Esophagus muscularis mucosa (tissue), 4 donors: ENCODE measurements around the gene MEF2D. TPM values are rescaled to one million over a fixed set of nuclear protein-coding genes. Genes with fewer than 3 reads are reported as not detected.

Source experiments
- DNase-seq: peaks from one replicate; pipeline ENCODE4 v3.0.0-alpha.2; 2017; ENCODE audit errors: extremely low spot score
- H3K27ac ChIP-seq, 4 donors: fragments of 200-600 bp; sonication (generic); replicated peaks in 1 of 4; 1 replicate in 3 of 4; 2 replicates in 1 of 4; pipeline ENCODE4 v1.5.1; 2016 to 2019; ENCODE audit warnings: mild to moderate bottlenecking in 1 of 4
- H3K27me3 ChIP-seq, 4 donors: fragments of 200-600 bp; sonication (generic); one replicate each; pipeline versions ENCODE4 v1.5.1 to v1.6.0; 2016 to 2019
- H3K36me3 ChIP-seq, 4 donors: fragments of 200-600 bp; sonication (generic); one replicate each; pipeline ENCODE4 v1.5.1; 2016 to 2019
- H3K4me1 ChIP-seq, 4 donors: fragments of 200-600 bp; sonication (generic); one replicate each; pipeline ENCODE4 v1.5.1; 2016 to 2019
- H3K4me3 ChIP-seq, 4 donors: fragments of 200-600 bp; sonication (generic); 1 replicate in 2 of 4; 2 replicates in 2 of 4; pipeline ENCODE4 v1.5.1; 2016 to 2019; ENCODE audit warnings: mild to moderate bottlenecking in 4 of 4, moderate library complexity in 1 of 4
- H3K9me3 ChIP-seq, 4 donors: fragments of 200-600 bp; sonication (generic); 1 replicate in 3 of 4; 2 replicates in 1 of 4; pipeline ENCODE4 v1.5.1; 2016 to 2019
- CTCF ChIP-seq, 3 experiments: fragments of 200-600 bp in 2 of 3; fragments of 450-650 bp in 1 of 3; sonication (generic) in 2 of 3; IDR thresholded peaks; one replicate each; pipeline ENCODE4 v1.5.1; 2017 to 2019; ENCODE audit warnings: antibody characterized with exemption in 3 of 3, mild to moderate bottlenecking in 2 of 3, moderate library complexity in 1 of 3
- EP300 ChIP-seq: sonication (generic); formaldehyde crosslinking; IDR thresholded peaks from one replicate; pipeline ENCODE4 v1.6.1; 2017; ENCODE audit warnings: antibody characterized with exemption
- POLR2A ChIP-seq: fragments of 450-650 bp; IDR thresholded peaks from one replicate; pipeline ENCODE4 v1.6.1; 2017; ENCODE audit warnings: antibody characterized with exemption, moderate library complexity, mild to moderate bottlenecking, low read depth
- POLR2AphosphoS5 ChIP-seq, 2 donors: sonication (generic); formaldehyde crosslinking; IDR thresholded peaks; one replicate each; pipeline ENCODE4 v1.6.1; 2017; ENCODE audit warnings: antibody characterized with exemption in 2 of 2
- WGBS: methylation state at CpG from one replicate; pipeline ENCODE4 v1.1.5; 2018; 5-methylcytosine and 5-hydroxymethylcytosine counted together
- intact Hi-C: fragments of 100-400 bp; cut with DNase I; formaldehyde crosslinking; loops from one replicate; pipeline ENCODE4 v1.15.1; 2023
- total RNA-seq, 4 donors: library from RNA; depleted of rRNA; stranded (reverse); fragments of >200 nt; gene quantifications; one replicate each; pipeline versions ENCODE4 v1.1.0 to v1.2.1, GENCODE V29; 2016

Gene MEF2D
- total RNA-seq, 4 donors from 2014 or later = 78.0 to 138 (median 115) TPM

DNA sequence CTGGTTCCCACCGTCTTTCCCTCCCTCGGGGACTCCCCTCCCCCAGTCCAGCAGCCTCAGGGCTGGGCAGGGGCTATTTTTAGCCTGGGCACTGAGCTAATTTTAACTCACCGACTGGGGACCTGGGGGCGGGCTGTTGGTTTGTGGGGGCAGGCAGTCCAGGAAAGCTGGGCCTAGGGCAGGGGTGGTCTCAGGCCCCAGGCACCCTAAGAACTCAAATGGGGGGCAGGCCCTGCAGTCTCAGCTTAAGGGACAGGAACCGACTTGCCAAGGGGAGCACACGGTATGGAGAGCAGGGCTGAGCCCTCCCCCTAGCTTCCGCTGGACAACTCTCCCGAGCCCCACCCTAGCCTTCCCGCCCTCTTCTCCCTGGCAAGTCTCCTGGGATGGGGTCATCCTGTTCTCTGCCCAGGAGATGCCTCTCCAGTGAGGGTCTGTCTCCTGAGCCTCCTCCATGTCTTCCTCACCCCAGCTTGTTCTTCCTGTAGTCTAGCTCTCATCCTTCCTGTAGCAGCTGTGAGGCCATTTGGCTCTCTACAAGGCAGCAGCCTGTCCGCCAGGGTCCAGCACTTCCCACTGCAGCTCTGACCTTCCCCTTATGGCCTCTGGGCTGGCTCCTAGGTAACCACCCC lies 10.1 kb downstream of the MEF2D start:
- peaks cover 0 to 26% (median 7%) of the 10 kb centered on the region in 4 donors for H3K36me3 ChIP-seq

DNA sequence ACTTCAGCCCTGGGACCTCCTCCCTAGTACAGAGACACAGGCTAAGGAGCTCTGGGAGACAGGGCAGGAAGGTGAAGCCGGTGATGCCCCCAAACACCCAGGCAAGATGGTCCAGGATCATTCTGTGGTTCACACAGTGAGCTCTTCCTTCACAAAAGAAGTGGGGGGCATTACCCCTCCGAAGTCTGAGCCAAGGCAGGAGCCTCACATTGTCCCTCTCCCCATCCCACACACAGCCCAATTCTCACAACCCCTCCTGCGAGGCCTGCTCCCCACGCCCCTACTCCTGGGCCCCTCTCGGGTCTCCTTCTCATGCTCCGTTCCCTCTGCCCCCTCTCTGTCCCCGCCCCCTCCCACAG lies 10.7 kb downstream of the MEF2D start:
- DNase-seq = no peak
- no peaks in the 10 kb centered on the region for H3K27me3 ChIP-seq
- peaks cover 0 to 24% (median 6%) of the 10 kb centered on the region in 4 donors for H3K36me3 ChIP-seq
- peaks cover 95 to 100% (median 100%) of the 10 kb centered on the region in 4 donors for H3K4me1 ChIP-seq
- H3K4me3 ChIP-seq = peak overlapping the region; percentile 30 to 42 (median 40)
- TF ChIP-seq CTCF (IDR thresholded peaks at IDR 0.05) (no peak), EP300 (no peak), POLR2AphosphoS5 (IDR thresholded peaks at IDR 0.05) (no peak), POLR2A (no peak)
- H3K9me3 ChIP-seq = no peaks in the 10 kb centered on the region
- intact Hi-C loops = loop anchor here (10.0 kb wide), 1 partner anchor 105 kb away; the partner anchor contains the start of gene NAXE
- WGBS = 20% methylated on average over 5 of the region's 7 CpGs
- peak overlapping the region; percentile 98 to 100 (median 99) for H3K27ac ChIP-seq

More for the DNA sequence above, 10.1 kb downstream of the MEF2D start:
- Histone ChIP-seq H3K27me3 (no peaks in the 10 kb centered on the region), H3K27ac (peak overlapping the region; percentile 98 to 100 (median 99)), H3K9me3 (no peaks in the 10 kb centered on the region), H3K4me3 (peak overlapping the region; percentile 30 to 42 (median 40)), H3K4me1 (peaks cover 95 to 100% (median 100%) of the 10 kb centered on the region in 4 donors)
- TF ChIP-seq POLR2AphosphoS5 (IDR thresholded peaks at IDR 0.05) (peak; percentile 18 to 58), EP300 (no peak), CTCF (IDR thresholded peaks at IDR 0.05) (peak; percentile 17 to 25 (median 20)), POLR2A (no peak)
- intact Hi-C loops = no loop called here
- 6% methylated on average over 4 of the region's 10 CpGs for WGBS
- DNase-seq = no peak

DNA sequence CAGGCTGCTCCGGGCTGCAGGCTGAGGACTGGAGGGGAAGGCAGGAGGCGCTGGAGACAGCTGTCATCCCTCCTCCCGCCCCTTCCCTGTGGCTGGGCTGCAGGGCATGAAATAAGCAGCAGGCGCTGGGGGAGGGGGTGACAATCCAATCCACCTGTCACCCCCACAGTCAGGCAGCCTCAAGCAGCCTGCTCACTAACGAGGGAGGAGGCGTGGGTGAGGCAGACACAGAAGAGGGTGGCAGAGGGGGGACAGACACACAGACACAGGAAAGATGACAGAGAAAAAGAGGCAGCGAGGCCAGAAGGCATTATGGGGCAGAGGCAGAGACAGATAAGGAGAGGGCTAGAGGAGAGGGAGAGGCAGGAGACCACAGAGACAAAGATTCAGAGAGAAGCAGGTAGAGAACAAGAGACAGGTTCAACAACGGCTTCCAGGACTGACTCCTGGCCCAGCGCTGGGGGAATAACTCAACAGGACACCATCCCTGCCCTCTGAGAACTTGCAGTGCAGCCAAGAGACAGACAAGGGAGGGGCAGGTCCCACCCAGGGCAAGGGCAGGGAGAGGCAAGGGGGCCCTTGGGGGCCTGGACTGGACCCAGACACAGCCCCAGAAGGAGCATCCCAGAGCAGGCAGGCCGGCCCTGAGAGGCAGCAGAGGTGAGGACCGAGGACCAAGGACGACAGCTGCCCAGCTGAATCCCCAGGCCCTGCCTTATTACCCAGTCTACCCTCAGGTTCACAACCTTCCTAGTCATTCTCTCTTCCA lies 11.2 kb downstream of the MEF2D start:
- no peaks in the 10 kb centered on the region for H3K9me3 ChIP-seq
- 10% methylated on average over 12 of the region's 12 CpGs for WGBS
- peak overlapping the region; percentile 98 to 100 (median 99) for H3K27ac ChIP-seq
- H3K4me1 ChIP-seq = peaks cover 95 to 100% (median 100%) of the 10 kb centered on the region in 4 donors
- TF ChIP-seq POLR2AphosphoS5 (IDR thresholded peaks at IDR 0.05) = peak; percentile 68 to 75
- peak; percentile 18 for TF ChIP-seq POLR2A
- no peak for TF ChIP-seq EP300
- TF ChIP-seq CTCF (IDR thresholded peaks at IDR 0.05) = peak; percentile 34 to 64 (median 46)
- intact Hi-C loops = loop anchor here (10.0 kb wide), 1 partner anchor 105 kb away; the partner anchor contains the start of gene NAXE
- no peaks in the 10 kb centered on the region for H3K27me3 ChIP-seq
- H3K36me3 ChIP-seq = peaks cover 0 to 19% (median 3%) of the 10 kb centered on the region in 4 donors
- no peak for DNase-seq
- peak overlapping the region; percentile 30 to 42 (median 40) for H3K4me3 ChIP-seq

DNA sequence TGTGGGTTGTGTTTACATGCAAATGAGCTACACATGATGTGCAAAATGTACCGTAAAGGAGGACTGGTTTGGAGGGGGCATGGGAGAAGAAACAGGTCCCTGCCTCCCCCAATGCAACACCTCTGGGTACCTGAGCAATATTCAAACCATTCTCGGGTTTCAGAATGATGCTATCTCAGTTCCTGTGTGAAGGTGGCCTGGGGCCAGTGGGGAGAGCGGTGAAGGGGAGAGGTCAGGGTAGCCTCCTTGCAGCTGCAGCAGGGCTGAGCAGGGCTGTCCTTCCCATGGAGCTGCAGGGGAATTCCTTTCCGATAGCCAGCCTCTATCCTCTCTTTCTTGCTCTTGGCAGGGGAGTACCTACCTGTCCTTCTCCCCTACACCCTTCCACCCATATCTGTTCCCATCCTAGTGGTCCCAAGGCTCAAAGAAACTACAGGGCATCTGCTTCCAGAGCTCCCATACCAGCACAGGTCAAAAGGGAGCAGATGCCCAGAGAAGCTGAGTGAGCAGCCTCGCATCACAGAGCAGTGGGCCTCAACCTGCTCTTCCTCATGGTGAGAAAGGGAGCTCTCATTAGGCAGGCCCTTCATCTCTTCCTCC lies 11.9 kb downstream of the MEF2D start:
- H3K4me1 ChIP-seq = peaks cover 95 to 100% (median 100%) of the 10 kb centered on the region in 4 donors
- no peaks in the 10 kb centered on the region for H3K27me3 ChIP-seq
- 49% methylated on average over 5 of the region's 5 CpGs for WGBS
- no peak for DNase-seq
- TF ChIP-seq EP300 (no peak), POLR2AphosphoS5 (IDR thresholded peaks at IDR 0.05) (no peak), CTCF (IDR thresholded peaks at IDR 0.05) (no peak), POLR2A (no peak)
- intact Hi-C loops = loop anchor here (10.0 kb wide), 1 partner anchor 106 kb away; the partner anchor contains the start of gene NAXE
- H3K27ac ChIP-seq = peak overlapping the region; percentile 98 to 100 (median 99)
- H3K36me3 ChIP-seq = peaks cover 0 to 19% (median 3%) of the 10 kb centered on the region in 4 donors
- H3K4me3 ChIP-seq = peak overlapping the region; percentile 30 to 42 (median 40)
- H3K9me3 ChIP-seq = no peaks in the 10 kb centered on the region
